Activated T-helper 1 cell treated with Interleukin-2 at 50 U/mL for 16 hours (primary cell): ENCODE data around the gene SLC35F3.

ENCODE experiments used
- DNase-seq: peaks from one replicate; pipeline ENCODE4 v3.0.0-alpha.2; 2020; ENCODE audit warnings: low read depth

Gene SLC35F3

GRCh38 chr1:234369033-234369430 lies 464.6 kb downstream of the SLC35F3 start:
- DNase-seq, result no peak

- no peak for DNase-seq
Observed at GRCh38 chr1:234369784-234370183, 465.3 kb downstream of the SLC35F3 start.

- no peak for DNase-seq
Observed at GRCh38 chr1:234371414-234371813, 466.9 kb downstream of the SLC35F3 start.

GRCh38 chr1:234372011-234372757 lies 467.7 kb downstream of the SLC35F3 start:
- no peak for DNase-seq

GRCh38 chr1:234373064-234373958 lies 468.8 kb downstream of the SLC35F3 start, which contains the start of gene COA6:
COA6 (plus strand) TSS chr1:234373456; CDS start chr1:234373467, 11 bp downstream.
- DNase-seq, result peak; percentile 79

GRCh38 chr1:234373959-234374254 lies 469.4 kb downstream of the SLC35F3 start:
- DNase-seq, result no peak
